GM21360 (cell line): ENCODE results near the gene MAP2K4.
"Not testable (repeated sequence)": the region's sequence is repeated elsewhere in the genome, so short reads cannot be mapped to it uniquely, and the experiment has no call there.

Source experiments
- ATAC-seq: cut with Tn5 transposase; IDR thresholded peaks from one replicate; pipeline ENCODE4 v1.9.1; 2021; ENCODE audit warnings: mild to moderate bottlenecking, moderate library complexity; ENCODE audit not compliant: unreplicated experiment

MAP2K4 gene

GRCh38 chr17:12136243-12136642, 115.6 kb downstream of the MAP2K4 start:
- ATAC-seq: no peak

GRCh38 chr17:12136646-12137045, 116.0 kb downstream of the MAP2K4 start:
- no peak for ATAC-seq

- no peak for ATAC-seq
Measured at GRCh38 chr17:12137859-12138258, 117.2 kb downstream of the MAP2K4 start.

- no peak for ATAC-seq
Measured at GRCh38 chr17:12140685-12141084, 120.0 kb downstream of the MAP2K4 start.

- ATAC-seq: not testable (repeated sequence)
Measured at GRCh38 chr17:12162187-12162586, 141.5 kb downstream of the MAP2K4 start.

GRCh38 chr17:12164085-12164484, 143.4 kb downstream of the MAP2K4 start:
- no peak for ATAC-seq

GRCh38 chr17:12178644-12179330, 158.1 kb downstream of the MAP2K4 start:
- ATAC-seq: no peak

- no peak for ATAC-seq
Measured at GRCh38 chr17:12180644-12181261, 160.1 kb downstream of the MAP2K4 start.

- ATAC-seq: no peak
Measured at GRCh38 chr17:12187658-12188057, 167.0 kb downstream of the MAP2K4 start.

GRCh38 chr17:12193144-12193735, 172.6 kb downstream of the MAP2K4 start:
- no peak for ATAC-seq
